ENCODE results near the gene GNAQ.

- TF ChIP-seq CTCF (conservative IDR thresholded peaks at IDR 0.05; ENCODE audit: low read depth, low read length): no peak
- TF ChIP-seq EZH2phosphoT487 (IDR thresholded peaks at IDR 0.05; ENCODE audit: borderline replicate concordance, low read length): no peak
- TF ChIP-seq EZH2 (IDR thresholded peaks at IDR 0.05; ENCODE audit: low read length, unreplicated experiment): no peak
These were observed 109.0 kb downstream of the GNAQ start for GRCh38 chr9:77922591-77922990.
